ENCODE results near the gene GPR157.

The GPR157 gene

DNA sequence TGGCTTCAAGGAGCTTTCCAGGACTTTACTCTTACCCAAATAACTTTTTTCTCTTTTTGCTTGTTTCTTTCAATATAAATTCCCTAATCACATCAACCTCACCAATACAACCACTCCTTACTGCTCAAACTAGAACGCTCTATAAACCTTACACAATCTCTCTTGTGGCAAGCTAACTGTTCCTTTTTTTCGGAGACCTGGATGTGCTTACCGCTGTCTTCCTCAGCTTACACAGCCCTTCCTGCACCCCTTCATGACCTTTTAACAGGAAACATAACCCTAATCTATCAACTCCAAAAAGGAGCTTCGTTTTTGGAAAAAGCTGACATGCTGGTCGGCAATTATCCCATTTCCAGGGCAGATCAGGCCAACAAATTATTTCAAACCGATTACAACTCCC lies 35.3 kb downstream of the GPR157 start:
- FAIRE-seq (no peak), DNase-seq (ENCODE audit: insufficient read length, low spot score) (no peak)

GRCh38 chr1:9093091-9093490 lies 35.8 kb downstream of the GPR157 start:
- no peak for FAIRE-seq
- no peak for DNase-seq (ENCODE audit: insufficient read length, low spot score)

DNA sequence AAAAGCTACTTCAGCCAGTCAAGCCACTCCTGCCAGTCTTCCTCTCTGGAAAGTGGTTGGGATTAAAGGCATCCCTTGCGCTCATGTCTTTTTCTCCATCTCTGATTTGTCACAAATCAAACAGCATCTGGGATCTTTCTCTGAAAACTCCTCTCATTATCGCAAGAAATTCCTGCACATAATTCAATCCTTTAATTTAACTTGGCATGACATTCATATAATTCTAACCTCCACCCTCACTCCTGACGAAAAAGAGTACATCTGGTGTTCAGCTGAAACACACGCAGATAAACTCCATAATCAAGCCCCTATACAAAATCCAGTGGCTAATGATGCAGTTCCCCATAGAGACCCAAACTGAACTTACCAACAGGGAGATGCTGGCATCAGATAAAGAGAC lies 40.1 kb downstream of the GPR157 start:
- no peak for DNase-seq (ENCODE audit: insufficient read length, low spot score)
- no peak for FAIRE-seq

- FAIRE-seq (no peak), DNase-seq (ENCODE audit: insufficient read length, low spot score) (no peak)
These were observed 41.3 kb downstream of the GPR157 start for GRCh38 chr1:9087411-9088125.

GRCh38 chr1:9086796-9087195 lies 42.1 kb downstream of the GPR157 start:
- no peak for DNase-seq (ENCODE audit: insufficient read length, low spot score)
- FAIRE-seq: no peak

DNA sequence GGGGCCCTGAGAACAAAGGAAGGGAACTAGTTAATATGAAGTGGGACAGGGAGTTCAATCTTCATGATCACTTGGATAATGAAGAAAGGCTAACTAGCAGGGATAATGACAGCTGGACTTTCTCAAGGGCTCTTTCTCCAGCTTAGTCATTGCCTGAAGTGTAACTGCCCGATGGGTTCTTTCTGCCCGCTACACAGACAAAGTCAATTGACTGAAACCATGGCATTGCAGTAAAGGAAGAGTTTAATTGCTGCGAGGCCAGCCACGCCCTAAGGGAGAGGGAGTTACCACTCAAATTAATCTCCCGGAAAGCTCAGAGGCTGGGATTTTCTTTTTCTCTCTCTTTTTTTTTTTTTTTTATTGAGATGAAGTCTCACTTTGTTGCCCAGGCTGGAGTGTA lies 42.9 kb downstream of the GPR157 start:
- FAIRE-seq (no peak), DNase-seq (ENCODE audit: insufficient read length, low spot score) (no peak)

DNA sequence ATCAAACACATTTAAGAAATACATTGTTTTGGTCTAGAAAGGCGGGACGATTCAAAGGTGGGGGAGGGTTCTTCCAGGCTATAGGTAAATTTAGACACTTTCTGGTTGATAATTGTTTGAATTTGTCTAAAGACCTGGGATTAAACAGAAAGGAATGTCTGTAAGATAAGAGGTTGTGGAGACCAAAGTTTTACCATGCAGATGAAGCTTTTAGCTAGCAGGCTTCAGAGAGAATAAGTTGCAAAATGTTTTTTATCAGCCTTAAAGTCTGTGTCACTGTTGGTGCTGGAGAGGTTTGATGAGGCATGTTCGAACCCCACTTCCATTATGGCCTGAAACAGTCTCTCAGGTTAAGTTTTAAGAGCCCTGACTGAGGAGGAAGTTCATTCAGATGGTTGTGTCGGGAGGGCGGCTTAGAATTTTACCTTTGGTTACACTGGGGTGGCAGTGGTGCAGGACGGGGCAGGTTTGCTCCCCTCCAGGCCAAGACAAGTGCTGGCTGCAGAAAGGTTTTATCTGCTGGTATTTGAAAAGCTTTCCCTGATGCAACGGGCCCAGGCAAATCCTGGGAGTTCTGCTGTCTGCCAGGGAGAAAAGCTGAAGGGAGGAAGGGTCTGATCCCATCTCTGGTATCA lies 43.5 kb downstream of the GPR157 start:
- FAIRE-seq: no peak

GRCh38 chr1:9084906-9085305 lies 44.0 kb downstream of the GPR157 start:
- DNase-seq (ENCODE audit: insufficient read length, low spot score): no peak
- no peak for FAIRE-seq

More for the DNA sequence above, 43.5 kb downstream of the GPR157 start:
- no peak for DNase-seq (ENCODE audit: insufficient read length, low spot score)

DNA sequence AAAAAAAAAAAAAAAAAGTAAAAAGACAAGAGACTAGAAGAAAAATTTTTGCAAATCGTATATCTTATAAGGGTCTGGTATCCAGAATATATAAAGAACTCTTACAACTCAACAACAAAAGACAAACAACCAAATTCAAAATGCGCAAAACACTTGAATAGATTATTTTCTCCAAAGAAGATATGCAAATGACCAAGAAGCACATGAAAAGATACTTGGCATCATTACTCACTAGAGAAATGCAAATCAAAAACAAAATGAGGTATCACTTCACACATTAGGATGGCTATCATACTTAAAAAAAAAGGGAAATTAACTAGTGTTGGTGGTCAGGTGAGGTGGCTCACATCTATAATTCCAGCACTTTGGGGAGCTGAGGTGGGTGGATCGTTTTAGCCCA lies 47.4 kb downstream of the GPR157 start:
- FAIRE-seq: no peak
- DNase-seq (ENCODE audit: insufficient read length, low spot score): no peak

DNA sequence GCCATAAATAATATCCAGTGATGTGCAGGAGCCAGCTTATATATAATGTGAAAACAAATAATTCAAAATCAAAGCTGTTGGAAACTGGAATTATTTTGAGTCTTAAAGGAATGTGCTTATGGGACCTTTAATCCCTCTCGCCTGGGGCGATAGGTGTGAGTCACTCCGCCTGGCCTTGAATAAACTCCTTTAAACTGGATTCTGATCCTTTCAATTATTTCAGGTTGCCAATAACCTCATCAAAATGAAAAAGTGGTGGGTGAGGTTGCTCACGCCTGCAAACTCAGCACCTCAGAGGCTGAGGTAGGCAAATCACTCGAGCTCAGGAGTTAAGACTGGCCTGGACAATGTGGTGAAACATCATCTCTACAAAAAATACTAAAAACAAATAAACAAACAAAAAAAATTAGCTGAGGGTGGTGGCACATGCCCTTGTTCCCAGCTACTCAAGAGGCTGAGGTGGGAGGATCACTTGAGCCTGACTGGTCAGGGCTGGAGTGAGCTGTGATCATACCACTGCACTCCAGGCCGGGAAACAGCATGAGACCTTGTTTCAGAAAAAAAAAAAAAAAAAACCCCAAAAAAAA lies 48.1 kb downstream of the GPR157 start:
- DNase-seq (ENCODE audit: insufficient read length, low spot score): peak; percentile 25
- no peak for FAIRE-seq

GRCh38 chr1:9079988-9080704 lies 48.8 kb downstream of the GPR157 start:
- no peak for FAIRE-seq
- DNase-seq (ENCODE audit: insufficient read length, low spot score): no peak

DNA sequence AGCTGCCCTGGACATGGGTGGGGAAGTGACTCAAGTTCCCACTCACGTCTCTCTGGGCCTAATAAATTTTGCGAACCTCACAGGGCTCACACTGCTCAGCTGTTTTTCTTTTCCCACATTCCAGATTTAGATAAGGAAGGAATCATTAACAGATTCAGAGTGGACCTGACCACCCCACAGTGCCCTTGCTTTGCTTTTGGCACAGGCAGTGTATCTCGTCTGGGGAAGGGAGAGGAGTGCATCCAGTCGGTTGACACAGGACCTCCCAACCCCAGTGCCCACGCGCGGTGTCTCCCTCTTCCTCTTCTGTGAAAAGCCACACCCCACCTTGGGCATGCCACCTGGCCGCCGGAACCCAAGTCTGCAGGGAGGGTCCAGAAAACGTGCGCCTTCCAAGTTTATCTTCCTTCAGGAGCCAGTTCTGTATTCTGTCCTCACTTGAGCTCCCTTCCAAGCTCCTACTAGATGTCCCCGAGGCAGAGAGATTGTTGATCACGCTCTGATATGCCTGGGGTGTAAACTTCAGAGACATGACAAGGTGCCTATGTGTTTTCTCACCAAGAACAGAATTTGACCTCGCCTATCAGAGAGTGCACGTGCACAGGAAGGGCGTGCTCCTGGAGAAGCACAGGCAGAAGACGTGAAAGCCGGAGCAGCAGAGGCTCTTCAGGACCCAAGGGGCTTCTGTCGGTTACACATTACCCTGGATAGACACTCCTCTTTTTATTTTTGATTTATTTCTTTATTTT lies 50.0 kb downstream of the GPR157 start:
- FAIRE-seq (no peak), DNase-seq (ENCODE audit: insufficient read length, low spot score) (no peak)

GRCh38 chr1:9078015-9078751 lies 50.7 kb downstream of the GPR157 start:
- DNase-seq (ENCODE audit: insufficient read length, low spot score): no peak
- FAIRE-seq: no peak

- peak; percentile 32 for DNase-seq (ENCODE audit: insufficient read length, low spot score)
- FAIRE-seq: no peak
These were observed 53.9 kb downstream of the GPR157 start for GRCh38 chr1:9075022-9075421.

- DNase-seq (ENCODE audit: insufficient read length, low spot score) (no peak), FAIRE-seq (no peak)
These were observed 55.8 kb downstream of the GPR157 start for GRCh38 chr1:9073143-9073542.

- FAIRE-seq (no peak), DNase-seq (ENCODE audit: insufficient read length, low spot score) (no peak)
These were observed 57.2 kb downstream of the GPR157 start for GRCh38 chr1:9071554-9072235.

DNA sequence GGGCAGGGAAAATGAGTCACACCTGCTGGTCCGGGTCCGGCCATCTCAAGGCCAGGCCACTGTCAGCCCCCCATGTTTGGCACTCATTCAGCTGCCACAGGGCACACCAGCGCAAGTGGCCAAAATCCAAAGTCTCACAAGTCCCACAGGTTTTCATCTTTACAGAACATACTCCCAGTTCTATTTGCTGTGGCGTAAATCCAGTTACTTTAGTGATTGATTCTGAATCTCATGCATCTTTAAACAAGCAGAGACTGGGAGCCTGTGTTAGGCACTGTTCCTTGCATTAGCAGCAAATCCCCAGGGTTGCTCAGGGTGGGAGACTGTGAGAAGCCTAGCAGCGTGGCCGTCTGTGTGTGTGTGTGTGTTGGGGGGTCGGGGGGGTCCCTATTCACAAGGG lies 58.4 kb downstream of the GPR157 start:
- FAIRE-seq: no peak
- DNase-seq (ENCODE audit: insufficient read length, low spot score): no peak

GRCh38 chr1:9069326-9070100 lies 59.4 kb downstream of the GPR157 start, which contains the start of gene SLC2A5:
TSS of gene SLC2A5 (minus strand) at chr1:9069635. CDS start at chr1:9069536, 99 bp downstream.
- FAIRE-seq: no peak
- DNase-seq (ENCODE audit: insufficient read length, low spot score): no peak

DNA sequence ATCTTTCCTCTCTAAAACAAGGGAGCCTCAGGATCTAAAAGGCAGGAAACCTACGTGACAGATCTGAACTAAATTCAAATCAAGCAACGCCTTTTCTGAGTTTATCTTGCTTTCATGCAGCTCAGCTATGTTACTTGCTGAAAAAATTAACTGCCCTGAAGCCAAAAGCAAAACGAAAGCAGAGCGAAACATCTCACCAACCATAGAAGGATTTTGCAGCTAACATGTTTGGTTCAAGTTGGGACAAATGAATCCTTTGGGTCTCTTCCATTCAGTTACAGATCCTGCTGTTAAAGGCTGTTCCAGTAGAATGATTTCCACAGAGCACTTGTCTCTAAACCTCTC lies 59.9 kb downstream of the GPR157 start:
- no peak for DNase-seq (ENCODE audit: insufficient read length, low spot score)
- FAIRE-seq: no peak

Measured in HTR-8/SVneo (cell line).